BJ (cell line): ENCODE results near the gene KCNS3. TPM values are rescaled to one million over a fixed set of nuclear protein-coding genes. Genes with fewer than 3 reads are reported as not detected.

Source experiments
- CTCF ChIA-PET: fragments of 350-600 bp; formaldehyde crosslinking; extraction: SDS; loops from one replicate; lab custom pipeline; 2021; ENCODE audit warnings: antibody characterized with exemption, inconsistent platforms; lab: Yijun Ruan, JAX
- POLR2A ChIA-PET: fragments of 300-600 bp; sonication (Branson Sonifier 250); formaldehyde crosslinking; extraction: SDS; loops from one replicate; lab custom pipeline; 2021; ENCODE audit warnings: antibody characterized with exemption; lab: Charles Lee
- DNase-seq: peaks from one replicate; pipeline ENCODE4 v3.0.0-alpha.2; 2011; ENCODE audit warnings: low read depth
- H3K27me3 ChIP-seq: 2 replicates; pipeline ENCODE4 v1.6.0; 2011; ENCODE audit warnings: low read length; ENCODE audit not compliant: control insufficient read depth, insufficient read depth
- H3K36me3 ChIP-seq: 2 replicates; pipeline ENCODE4 v1.5.1; 2011; ENCODE audit warnings: low read length; ENCODE audit not compliant: control insufficient read depth, insufficient read depth
- H3K4me3 ChIP-seq: 2 replicates; pipeline ENCODE4 v1.5.1; 2011; ENCODE audit warnings: low read depth, mild to moderate bottlenecking, control low read depth, low read length
- CTCF ChIP-seq: IDR thresholded peaks from 2 replicates; pipeline ENCODE4 v1.5.1; 2011; ENCODE audit warnings: low read depth, mild to moderate bottlenecking, control low read depth, inconsistent platforms, low read length, moderate library complexity; ENCODE audit not compliant: insufficient read depth
- polyA plus RNA-seq: library from polyadenylated mRNA; depleted of rRNA; stranded (reverse); fragments of >200 nt; gene quantifications from 2 replicates; pipeline ENCODE4 v1.2.3, GENCODE V29; 2011

KCNS3 gene
- polyA plus RNA-seq, 1 experiment = 4.9 TPM

GRCh38 chr2:17950006-17950405 lies 71.5 kb downstream of the KCNS3 start:
- CTCF ChIA-PET = no interaction called here
- no peak for TF ChIP-seq CTCF
- Histone ChIP-seq H3K4me3 (no peak overlapping the region), H3K36me3 (no peaks in the 10 kb centered on the region), H3K27me3 (no peaks in the 10 kb centered on the region; the same call in 1 of the 2 replicates)
- POLR2A ChIA-PET = no interaction called here
- DNase-seq = no peak

- POLR2A ChIA-PET = no interaction called here
- no peak for DNase-seq
- Histone ChIP-seq H3K4me3 (no peak overlapping the region), H3K27me3 (no peaks in the 10 kb centered on the region), H3K36me3 (no peaks in the 10 kb centered on the region)
- CTCF ChIA-PET = no interaction called here
- no peak for TF ChIP-seq CTCF
Measured at GRCh38 chr2:17951563-17951962, 73.1 kb downstream of the KCNS3 start.

GRCh38 chr2:17958466-17959092 lies 80.1 kb downstream of the KCNS3 start:
- POLR2A ChIA-PET = no interaction called here
- Histone ChIP-seq H3K4me3 (no peak overlapping the region), H3K36me3 (no peaks in the 10 kb centered on the region), H3K27me3 (no peaks in the 10 kb centered on the region)
- CTCF ChIA-PET = no interaction called here
- DNase-seq = no peak
- no peak for TF ChIP-seq CTCF

- no peak for DNase-seq
Measured at GRCh38 chr2:17959356-17959755, 80.9 kb downstream of the KCNS3 start.

GRCh38 chr2:17959833-17960232 lies 81.4 kb downstream of the KCNS3 start:
- ChIA-PET CTCF (no interaction called here), POLR2A (no interaction called here)
- DNase-seq = no peak
- Histone ChIP-seq H3K36me3 (no peaks in the 10 kb centered on the region), H3K4me3 (no peak overlapping the region), H3K27me3 (no peaks in the 10 kb centered on the region)
- TF ChIP-seq CTCF = no peak

More at GRCh38 chr2:17959356-17959755, 80.9 kb downstream of the KCNS3 start:
- CTCF ChIA-PET = no interaction called here
- TF ChIP-seq CTCF = no peak
- H3K27me3 ChIP-seq = no peaks in the 10 kb centered on the region
- H3K4me3 ChIP-seq = no peak overlapping the region
- POLR2A ChIA-PET = no interaction called here
- H3K36me3 ChIP-seq = no peaks in the 10 kb centered on the region
